ENCODE results near the gene TP53I11.

GRCh38 chr11:44968510-44968909 lies 17.8 kb upstream of the TP53I11 start:
- TF ChIP-seq CTCF (IDR thresholded peaks at IDR 0.05) (no peak), EZH2 (IDR thresholded peaks at IDR 0.05; ENCODE audit: borderline replicate concordance, insufficient read depth, low read depth, low read length, poor library complexity, severe bottlenecking) (no peak)

Data from B cell (primary cell).